GM19452 (cell line): Measurements from ENCODE around the gene ARHGAP32.

ENCODE experiments used
- ATAC-seq: cut with Tn5 transposase; IDR thresholded peaks from one replicate; pipeline ENCODE4 v1.9.1; 2021; ENCODE audit not compliant: unreplicated experiment

Gene ARHGAP32

DNA sequence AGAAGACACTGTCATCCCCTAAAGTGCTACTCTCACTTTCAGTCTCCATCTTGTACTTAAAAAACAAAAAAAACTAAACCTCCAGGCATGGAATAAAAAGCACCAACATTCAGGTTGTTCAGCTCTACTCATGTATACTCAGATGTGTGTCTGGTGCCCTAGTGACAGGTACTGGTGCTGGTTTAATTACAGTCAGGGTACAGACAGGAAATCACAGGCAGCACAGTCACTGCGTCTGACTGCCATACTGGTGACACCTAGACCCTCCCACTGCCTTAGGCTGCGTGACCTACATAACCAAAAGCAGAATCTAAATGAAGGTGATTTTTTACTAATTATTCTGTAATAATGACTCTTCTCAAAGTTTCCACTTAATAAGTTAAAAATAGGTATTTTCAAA, at the start of gene ARHGAP32:
Gene ARHGAP32 (minus strand): TSS at position 176 of the 400 bp plus-strand sequence. CDS start 127 bp downstream, at position 49.
- no peak for ATAC-seq

DNA sequence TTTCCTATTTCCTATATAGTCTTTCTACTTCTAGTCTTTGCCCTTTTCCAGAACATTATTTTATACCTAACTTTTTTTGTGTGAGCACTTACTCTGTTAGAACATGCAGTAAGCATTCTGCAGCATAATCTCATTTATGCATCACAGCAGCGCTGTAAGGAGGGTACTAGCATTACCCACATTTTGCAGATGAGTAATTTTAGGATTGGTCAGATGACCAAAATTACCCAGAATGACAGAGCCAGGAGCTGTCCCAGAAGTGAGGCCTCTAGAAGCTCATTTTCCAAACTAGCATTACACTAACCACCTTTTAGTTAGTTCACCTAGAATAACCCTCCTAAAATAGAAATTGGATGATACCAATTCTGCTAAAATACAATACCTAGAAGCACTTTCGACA, 47.1 kb upstream of the ARHGAP32 start:
- no peak for ATAC-seq

DNA sequence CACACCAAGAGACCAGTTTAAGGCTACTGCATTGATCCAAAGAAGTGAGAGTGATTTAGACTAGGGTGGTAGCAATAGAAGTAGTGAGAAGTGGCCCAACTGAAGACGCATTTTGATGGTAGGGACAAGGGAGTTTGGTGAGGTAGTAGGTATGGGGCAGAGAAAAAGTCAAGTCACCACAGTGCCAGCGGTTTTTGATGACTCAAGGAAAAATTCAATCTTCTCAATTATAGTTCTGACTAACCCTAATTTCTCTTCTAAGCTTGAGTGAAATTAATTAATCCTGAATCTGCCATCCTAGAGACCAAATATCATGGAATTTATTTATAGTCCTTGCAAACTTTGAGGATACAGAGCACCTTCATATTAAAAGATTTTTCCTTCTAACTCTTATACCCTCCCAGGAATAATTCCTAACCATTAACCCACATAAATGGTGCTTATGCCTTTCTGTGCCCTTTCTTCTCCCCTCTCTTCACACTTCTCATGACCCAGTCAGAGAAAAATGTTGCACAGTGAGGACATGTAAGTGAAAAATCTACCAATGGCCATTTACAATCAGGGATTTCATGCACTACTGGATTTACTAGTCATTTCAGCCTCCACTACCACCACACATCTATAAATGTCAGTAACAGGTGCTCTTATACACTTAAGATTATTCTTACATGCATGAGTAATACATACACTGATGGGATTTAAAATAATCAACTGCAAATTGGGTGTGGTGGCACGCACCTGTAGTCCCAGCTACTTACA, 45.9 kb upstream of the ARHGAP32 start:
- no peak for ATAC-seq

DNA sequence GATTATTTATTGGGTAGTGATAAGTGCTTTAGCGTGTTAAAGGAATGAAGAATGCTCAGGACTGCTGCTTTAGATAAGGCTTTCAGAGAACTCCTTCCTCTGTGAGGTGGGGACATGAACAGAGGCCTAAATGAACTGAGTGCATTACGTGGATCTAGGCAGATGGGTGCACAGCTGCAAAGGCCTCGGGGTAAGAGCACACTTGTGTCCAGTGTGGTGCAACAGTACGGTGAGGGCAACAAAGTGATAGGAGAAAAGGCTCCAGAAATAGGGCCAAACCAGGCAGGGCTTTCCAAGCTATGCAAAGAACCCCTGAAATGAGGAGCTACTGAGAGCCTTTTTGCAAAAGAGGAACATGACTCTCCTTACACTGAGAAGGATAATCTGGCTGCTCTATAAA, 45.3 kb upstream of the ARHGAP32 start:
- no peak for ATAC-seq

DNA sequence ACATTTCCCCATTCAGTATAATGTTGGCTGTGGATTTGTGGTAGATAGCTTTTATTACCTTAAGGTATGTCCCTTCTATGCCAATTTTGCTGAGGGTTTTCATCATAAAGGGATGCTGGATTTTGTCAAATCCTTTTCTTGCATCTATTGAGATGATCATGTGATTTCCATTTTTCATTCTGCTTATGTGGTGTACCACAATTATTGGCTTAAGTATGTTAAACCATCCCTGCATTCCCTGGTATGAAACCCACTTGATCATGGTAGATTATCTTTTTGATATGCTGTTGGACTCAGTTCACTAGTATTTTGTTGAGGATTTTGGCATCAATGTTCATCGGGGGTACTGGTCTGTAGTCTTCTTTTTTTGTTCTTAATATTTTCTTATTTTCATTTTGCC, 44.7 kb upstream of the ARHGAP32 start:
- ATAC-seq: no peak

DNA sequence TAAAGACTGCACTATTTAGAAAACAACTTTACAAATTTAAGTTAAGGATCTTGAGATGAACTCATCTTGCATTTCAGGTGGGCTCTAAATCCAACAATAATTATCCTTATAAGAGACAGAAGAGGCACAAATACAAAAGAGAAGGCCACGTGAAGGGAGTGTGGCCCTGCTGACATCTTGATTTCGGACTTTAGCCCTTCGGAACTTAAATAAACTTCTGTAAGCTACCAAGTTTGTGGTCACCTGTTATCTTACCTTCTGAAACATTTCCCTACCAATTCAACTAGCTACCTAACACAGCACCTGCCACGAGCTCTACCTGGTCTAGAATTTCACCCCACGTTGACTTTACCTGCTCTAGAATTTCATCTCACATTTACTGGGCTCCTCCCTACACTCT, 42.9 kb upstream of the ARHGAP32 start:
- ATAC-seq: no peak

DNA sequence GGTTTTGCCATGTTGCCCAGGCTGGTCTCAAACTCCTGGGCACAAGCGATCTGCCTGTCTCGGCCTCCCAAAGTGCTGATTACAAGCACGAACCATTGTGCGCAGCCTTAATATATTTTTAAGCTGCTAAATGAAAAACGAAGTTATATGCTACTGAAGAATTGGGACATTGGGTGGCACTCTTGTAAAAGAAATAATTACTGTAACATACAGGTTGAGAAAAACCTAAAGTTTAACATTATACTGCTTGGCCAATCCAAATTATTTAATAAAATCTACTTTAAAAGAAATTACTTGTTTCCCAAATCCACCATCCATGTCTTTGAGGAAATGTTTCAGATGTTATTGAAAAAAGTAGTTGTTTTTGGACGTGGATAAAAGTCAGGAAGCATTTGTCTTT, 37.9 kb upstream of the ARHGAP32 start:
- ATAC-seq: no peak

DNA sequence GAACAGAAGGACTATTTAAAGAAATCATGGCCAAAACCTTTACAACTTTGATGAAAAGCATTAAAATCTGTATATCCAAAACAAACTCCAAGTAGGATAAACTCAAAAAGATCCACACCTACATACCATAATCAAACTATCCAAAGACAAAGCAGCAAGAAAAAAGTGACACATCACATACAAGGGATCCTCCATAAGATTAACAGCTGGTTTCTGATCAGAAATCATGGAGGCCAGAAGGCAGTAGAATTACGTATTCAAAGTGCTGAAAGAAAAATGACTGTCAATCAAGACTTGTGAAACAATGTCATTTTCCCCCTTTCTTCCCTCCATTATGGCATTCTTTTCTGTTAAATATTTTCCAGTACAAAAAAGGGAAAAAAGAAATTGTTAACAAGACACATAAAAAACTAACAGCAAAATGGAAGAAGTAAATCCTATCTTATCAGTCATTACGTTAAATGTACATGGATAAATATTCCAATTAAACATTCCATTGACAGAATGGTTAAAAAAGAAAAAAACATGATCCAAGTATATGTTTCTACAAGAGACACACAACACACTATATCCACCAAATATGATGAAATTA, 34.2 kb upstream of the ARHGAP32 start:
- ATAC-seq: no peak

DNA sequence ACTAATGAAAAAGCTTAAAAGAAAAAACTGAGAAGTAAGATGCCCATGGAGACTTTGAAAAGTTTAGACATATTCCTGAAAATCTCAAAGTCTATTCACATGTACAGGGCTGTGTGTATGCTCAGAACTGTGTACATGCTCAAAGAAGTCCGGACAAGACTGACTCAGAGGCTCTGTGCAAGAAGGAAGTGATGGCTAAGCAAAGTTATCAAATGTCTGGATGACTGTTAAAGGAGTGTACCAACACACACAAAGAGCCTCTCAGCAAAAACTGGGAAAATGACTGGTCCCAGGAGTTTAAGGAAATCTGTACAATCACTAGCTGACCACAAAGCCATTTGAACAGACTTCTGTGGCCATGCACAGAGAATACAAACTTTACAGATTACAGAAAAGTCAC, 33.1 kb upstream of the ARHGAP32 start:
- no peak for ATAC-seq

DNA sequence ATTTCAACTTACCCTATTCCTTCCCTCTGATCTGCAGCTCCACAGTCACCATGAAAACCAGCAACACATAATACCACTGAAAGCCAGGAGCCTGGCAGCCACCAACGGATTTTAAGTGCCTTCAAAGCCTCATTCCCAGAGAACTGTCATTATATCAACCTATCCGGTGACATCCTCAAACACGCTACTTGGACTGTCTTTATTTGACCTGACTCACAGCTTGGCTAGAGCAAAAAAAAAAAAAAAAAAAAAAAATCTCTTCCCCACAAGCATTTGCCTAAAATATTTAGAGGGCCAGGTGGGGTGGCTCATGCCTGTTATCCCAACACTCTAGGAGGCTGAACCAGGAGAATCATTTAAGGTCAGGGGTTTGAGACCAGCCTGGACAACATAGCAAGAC, 32.4 kb upstream of the ARHGAP32 start:
- ATAC-seq: no peak

DNA sequence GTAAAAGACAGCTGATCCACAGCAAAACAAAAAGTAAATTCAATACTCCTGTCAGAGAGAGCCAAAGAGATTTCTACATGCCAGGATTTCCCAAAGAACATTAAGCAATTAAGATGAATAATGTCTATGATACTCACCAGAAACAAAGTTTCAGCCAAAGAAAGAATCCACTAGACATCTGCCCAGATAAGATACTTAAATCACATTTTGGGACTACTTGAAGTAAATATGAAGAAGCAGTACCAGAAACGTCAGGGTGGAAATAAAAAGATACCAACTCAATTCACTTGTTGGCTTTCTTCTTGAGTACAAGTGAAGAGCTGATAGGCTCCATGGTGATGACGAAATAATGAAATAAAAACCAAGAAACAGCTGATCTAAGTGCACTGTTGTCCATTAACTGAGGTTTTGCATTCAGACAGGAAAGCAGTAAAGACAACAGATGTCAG, 31.6 kb upstream of the ARHGAP32 start:
- no peak for ATAC-seq

DNA sequence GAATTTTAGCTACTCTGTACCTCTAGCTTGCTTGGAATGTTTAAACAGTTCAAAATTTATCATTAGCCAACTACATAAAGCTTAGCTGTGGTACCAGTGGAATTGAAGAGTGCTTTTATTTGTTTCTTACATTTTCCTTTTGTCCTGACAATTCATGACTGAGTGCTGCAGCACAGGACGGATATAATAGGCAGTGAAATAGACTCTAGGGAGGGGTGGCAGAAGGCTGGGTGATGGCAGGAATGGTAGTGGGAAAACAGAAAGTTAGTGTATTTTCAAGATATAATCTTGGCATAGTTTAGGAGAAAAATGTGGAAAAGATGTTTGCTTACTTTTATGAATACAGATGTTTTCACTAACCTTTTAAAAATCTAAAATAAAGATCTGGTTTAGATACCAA, 31.1 kb upstream of the ARHGAP32 start:
- no peak for ATAC-seq

DNA sequence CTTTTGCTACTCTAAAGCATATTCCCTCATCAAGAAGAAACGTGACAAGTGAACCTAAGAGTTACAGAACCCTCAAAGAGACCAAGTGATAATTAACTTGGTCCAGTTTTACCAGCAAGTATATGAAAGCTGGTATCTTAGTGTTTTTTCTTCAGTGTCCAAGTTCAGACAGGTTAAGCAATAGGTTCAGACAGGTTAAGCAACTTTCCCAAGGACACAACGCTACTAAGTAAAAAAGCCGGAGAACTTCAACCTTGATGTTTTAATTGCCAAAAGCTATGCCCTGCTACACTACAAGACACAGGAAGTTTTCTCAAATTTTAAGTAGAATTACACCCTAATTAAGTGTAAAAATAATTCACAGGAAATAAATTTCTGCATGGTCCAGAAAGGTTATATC, 30.0 kb upstream of the ARHGAP32 start:
- no peak for ATAC-seq

DNA sequence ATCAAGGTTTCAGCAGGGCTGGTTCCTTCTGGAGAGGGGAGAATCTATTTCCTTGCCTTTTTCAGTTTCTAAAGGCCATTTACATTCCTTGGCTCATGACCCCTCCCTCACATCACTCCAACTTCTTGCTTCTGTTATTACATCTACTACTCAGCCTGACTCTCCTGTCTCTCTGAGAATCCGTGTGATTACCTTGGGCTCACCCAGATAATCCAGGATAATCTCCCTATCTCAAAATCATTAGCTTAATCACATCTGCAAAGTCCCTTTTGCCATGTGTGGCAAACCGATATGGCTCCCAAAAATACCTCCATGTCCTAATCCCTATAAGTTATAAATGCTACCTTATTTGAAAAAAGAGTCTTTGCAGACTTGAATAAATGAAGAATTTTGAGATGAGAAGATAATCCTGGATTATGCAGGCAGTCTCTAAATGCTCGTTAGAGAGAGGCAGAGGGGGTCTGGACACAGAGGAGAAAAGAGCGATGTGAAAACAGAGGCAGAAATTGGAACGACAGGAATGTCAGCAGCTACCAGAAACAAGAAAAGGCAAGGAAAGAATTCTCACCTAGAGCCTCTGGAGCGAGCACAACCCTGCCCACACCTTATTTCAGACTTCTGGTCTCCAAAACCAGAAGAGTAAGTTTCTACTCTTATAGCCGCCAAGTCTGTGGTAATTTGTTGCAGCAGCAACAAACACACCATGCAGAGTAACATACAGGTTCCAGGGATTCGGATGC, 23.6 kb upstream of the ARHGAP32 start:
- ATAC-seq: no peak

DNA sequence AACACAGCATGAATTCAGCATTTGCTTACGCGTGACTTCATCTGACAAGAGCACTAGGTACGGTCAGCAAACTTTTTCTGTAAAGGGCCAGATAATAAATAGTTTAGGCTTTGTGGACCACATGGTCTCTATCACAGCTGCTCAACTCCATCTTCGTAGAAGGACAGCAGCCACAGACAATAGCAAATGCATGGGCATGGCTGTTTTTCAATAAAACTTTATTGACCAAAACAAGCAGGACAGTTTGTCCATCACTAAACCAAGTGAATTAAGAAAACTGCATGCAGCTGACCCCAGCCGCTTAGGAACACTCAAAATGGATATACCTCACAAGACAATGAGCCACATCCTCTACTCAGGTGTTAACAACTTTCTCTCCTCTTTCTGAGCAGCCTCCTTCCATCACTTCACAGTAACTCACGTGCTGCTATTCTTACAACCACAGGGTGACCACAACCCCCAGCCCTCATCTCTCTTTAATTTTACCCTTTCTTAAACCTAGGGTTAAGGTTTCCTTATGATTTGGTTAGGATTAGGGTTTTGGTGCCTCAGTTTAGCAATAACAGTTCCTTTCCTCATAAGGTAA, 22.7 kb upstream of the ARHGAP32 start:
- no peak for ATAC-seq

DNA sequence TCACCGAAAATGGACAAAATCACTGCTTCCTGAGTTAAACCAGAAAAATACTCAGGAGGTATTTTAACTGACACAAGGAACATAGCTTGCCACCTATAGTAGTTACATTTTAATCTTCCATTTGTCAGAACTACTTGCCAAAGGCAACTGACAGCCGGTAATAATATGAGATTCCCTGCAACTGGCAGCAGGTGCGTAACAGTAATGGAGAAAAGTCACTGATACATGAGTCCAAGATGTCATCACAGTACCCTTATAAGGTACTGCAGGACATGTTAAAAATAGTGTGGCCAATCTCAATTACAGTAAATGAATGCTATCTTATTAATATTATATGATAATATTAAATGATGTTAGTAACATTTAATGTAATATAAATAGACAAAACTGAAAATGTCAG, 21.1 kb upstream of the ARHGAP32 start:
- no peak for ATAC-seq

DNA sequence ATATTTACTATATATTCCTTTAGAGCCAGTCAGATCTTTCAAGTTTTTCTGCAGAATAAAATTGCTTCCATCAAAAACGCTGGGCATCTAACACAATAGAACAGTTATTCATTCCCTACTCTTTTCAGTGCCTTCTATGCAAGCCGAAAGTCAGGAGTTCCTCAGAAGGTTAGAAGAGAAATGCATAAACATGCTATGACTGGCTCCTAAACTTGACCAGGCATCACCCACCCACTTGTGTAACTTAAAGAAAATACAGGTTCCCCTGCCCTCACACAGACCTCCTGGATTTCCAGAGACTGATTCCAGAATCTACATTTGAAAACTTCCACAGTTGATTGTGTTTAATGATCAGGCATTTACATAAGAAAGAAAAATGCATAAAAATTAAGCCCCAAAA, 19.3 kb upstream of the ARHGAP32 start:
- ATAC-seq: no peak

DNA sequence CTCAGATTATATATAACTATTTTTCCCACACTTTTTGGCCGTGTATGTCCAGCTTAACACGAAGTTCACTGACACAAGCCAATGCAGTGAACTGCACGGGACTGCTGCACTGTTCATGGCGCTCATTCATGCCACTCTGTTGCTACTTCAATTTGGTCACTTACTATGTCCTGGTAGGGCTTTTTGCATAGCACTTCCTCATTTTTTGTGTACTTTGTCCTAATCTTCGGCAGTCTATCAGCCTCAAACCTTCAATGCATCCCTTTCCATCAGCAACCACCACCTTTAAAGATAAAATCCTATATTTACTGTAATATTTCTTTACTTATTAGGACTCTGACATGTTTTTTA, 18.7 kb upstream of the ARHGAP32 start:
- no peak for ATAC-seq

DNA sequence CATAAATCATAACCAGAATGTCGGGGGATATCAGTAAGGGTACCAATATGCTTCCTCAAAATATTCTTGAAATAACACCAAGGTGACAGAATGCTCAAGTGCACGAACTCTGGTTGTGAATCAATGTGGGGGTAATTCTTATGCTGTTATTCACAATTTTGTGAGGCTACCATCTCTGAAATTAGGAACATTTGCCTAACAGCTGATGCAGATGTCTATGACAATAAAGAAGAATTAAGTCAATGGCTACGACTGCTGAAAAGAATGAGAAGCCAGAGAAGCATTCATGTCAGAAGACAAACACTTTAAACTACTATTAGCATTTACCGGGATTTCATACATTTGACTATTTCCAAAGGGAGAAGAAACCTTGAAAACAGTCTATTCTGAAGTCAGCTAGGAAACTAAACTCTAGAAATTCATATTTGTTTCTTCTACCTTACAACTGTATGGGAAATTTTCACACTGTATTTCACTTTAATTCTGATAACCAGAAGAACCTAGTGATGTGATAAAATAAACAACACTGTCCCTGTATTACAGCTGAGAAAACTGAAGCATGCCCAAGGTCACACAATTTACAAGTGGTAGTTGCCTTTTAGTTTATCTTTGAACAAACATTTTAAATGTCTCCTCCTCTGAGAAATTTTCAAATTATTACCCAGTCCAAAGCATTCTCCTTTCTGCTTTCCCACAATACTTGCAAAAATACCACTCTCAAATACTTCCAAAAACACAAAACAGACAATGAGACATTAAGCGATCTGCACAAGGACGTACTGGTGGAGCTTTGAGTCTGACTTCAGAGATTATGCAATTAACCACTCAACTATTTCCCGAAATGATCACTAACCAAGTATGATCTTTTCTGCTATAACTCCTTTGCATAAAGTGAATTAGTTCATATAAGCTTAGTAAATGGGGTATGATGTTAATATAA, 18.0 kb upstream of the ARHGAP32 start:
- no peak for ATAC-seq

DNA sequence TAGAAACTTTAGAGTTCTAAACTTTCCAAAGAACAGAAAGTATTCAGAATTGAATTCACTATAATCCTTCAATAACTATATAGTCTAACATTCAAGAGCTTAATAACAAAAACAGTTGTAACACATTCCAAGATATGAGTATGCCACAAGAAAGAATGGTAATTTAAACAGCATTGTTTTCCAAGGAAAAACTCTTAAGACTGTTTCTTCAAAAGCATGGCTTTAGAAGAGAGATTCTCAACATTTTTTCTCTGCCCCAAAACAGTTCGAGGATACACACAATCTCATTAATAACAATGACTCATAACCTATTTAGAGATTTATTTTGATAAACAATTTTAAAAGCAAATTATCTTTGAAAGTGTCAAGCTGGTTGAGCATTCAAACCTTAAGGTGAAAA, 16.7 kb upstream of the ARHGAP32 start:
- ATAC-seq: no peak
